H1 (cell line): ENCODE results near the gene SSU72. TPM values are rescaled to one million over a fixed set of nuclear protein-coding genes. Genes with fewer than 3 reads are reported as not detected.

Source experiments
- CTCF ChIA-PET: fragments of 300-600 bp; sonication (Branson Sonifier 250); formaldehyde crosslinking; loops from one replicate; lab custom pipeline; 2021; ENCODE audit not compliant: partially characterized antibody; lab: Charles Lee
- POLR2A ChIA-PET: fragments of 300-600 bp; sonication (Branson Sonifier 250); formaldehyde crosslinking; loops from one replicate; lab custom pipeline; 2021; ENCODE audit warnings: inconsistent platforms; ENCODE audit not compliant: partially characterized antibody; lab: Charles Lee
- DNase-seq, 2 experiments: peaks; one replicate each; pipeline versions ENCODE4 v3.0.0 to v3.0.0-alpha.2; 2010 to 2022; ENCODE audit warnings: low spot score in 2 of 2, low read depth in 1 of 2, mixed read lengths in 1 of 2
- FAIRE-seq: peaks from 2 replicates; lab custom pipeline; 2011; peaks lifted over from hg19 to GRCh38; lab: Jason Lieb, UNC
- H2AFZ ChIP-seq: 2 replicates; pipeline ENCODE4 v1.8.1; 2012; ENCODE audit warnings: low read length, inconsistent platforms
- H2AK5ac ChIP-seq: 2 replicates; pipeline ENCODE4 v1.6.1; 2013; ENCODE audit warnings: low read depth, low read length
- H2BK120ac ChIP-seq: replicated peaks from 2 replicates; pipeline ENCODE3; 2013; ENCODE audit warnings: low read depth, low read length, inconsistent platforms
- H2BK12ac ChIP-seq: 2 replicates; pipeline ENCODE4 v1.6.1; 2013; ENCODE audit warnings: low read depth, low read length
- H2BK15ac ChIP-seq: 2 replicates; pipeline ENCODE4 v1.6.1; 2013; ENCODE audit warnings: low read length
- H2BK20ac ChIP-seq: 2 replicates; pipeline ENCODE4 v1.6.1; 2013; ENCODE audit warnings: low read length
- H2BK5ac ChIP-seq: 2 replicates; pipeline ENCODE4 v1.6.1; 2013; ENCODE audit warnings: low read depth, low read length
- H3K14ac ChIP-seq: 2 replicates; pipeline ENCODE4 v1.6.1; 2013; ENCODE audit warnings: inconsistent platforms; ENCODE audit not compliant: insufficient read length
- H3K18ac ChIP-seq: 2 replicates; pipeline ENCODE4 v1.6.1; 2013; ENCODE audit warnings: low read length; ENCODE audit errors: extremely low read depth
- H3K23ac ChIP-seq: 2 replicates; pipeline ENCODE4 v1.6.1; 2013; ENCODE audit warnings: inconsistent platforms; ENCODE audit not compliant: insufficient read length
- H3K23me2 ChIP-seq: 2 replicates; pipeline ENCODE4 v1.6.1; 2013; ENCODE audit warnings: low read depth, low read length
- H3K27ac ChIP-seq: 2 replicates; pipeline ENCODE4 v1.6.1; 2011; ENCODE audit warnings: low read depth, low read length, inconsistent platforms
- H3K27me3 ChIP-seq, 4 experiments: replicated peaks in 1 of 4; 1 replicate in 1 of 4; 2 replicates in 3 of 4; pipeline versions ENCODE4 v1.6.1 to v1.8.1; 2011 to 2013; ENCODE audit warnings: low read length in 3 of 4, mild to moderate bottlenecking in 3 of 4, inconsistent platforms in 2 of 4, mixed read lengths in 2 of 4, moderate library complexity in 1 of 4; ENCODE audit not compliant: control insufficient read depth in 3 of 4, insufficient read depth in 3 of 4; ENCODE audit errors: extremely low read depth in 1 of 4
- H3K36me3 ChIP-seq, 4 experiments: 2 replicates each; pipeline versions ENCODE4 v1.6.1 to v1.8.1; 2011 to 2013; ENCODE audit warnings: mild to moderate bottlenecking in 4 of 4, low read length in 3 of 4, moderate library complexity in 2 of 4, control low read depth in 1 of 4, inconsistent platforms in 1 of 4; ENCODE audit not compliant: insufficient read depth in 4 of 4, control insufficient read depth in 2 of 4
- H3K4ac ChIP-seq: replicated peaks from 2 replicates; pipeline ENCODE3; 2013; ENCODE audit warnings: low read length, low read depth, mixed read lengths, inconsistent platforms; ENCODE audit not compliant: insufficient read length
- H3K4me1 ChIP-seq, 4 experiments: replicated peaks in 1 of 4; 1 replicate in 1 of 4; 2 replicates in 3 of 4; pipeline versions ENCODE4 v1.6.1 to v1.8.1; 2011 to 2013; ENCODE audit warnings: low read length in 3 of 4, inconsistent platforms in 2 of 4, mixed read lengths in 1 of 4; ENCODE audit not compliant: insufficient read depth in 4 of 4, control insufficient read depth in 3 of 4
- H3K4me2 ChIP-seq, 2 experiments: 2 replicates each; pipeline versions ENCODE4 v1.6.1 to v1.8.1; 2011 to 2013; ENCODE audit warnings: low read depth in 2 of 2, low read length in 2 of 2, control low read depth in 1 of 2, inconsistent platforms in 1 of 2, mild to moderate bottlenecking in 1 of 2; ENCODE audit not compliant: insufficient read depth in 1 of 2
- H3K4me3 ChIP-seq, 4 experiments: fragments of 200-600, 300-600 bp in 1 of 4; sonication (generic), shearing (Covaris generic), sonication (Bioruptor Twin) in 1 of 4; 2 replicates each; pipeline versions ENCODE4 v1.5.1 to v1.8.1; 2011 to 2016; ENCODE audit warnings: low read length in 4 of 4, low read depth in 3 of 4, control low read depth in 2 of 4, inconsistent platforms in 2 of 4, mild to moderate bottlenecking in 2 of 4, mixed read lengths in 1 of 4, moderate library complexity in 1 of 4; ENCODE audit not compliant: insufficient read depth in 2 of 4; ENCODE audit errors: extremely low read depth in 1 of 4
- H3K56ac ChIP-seq: replicated peaks from 2 replicates; pipeline ENCODE3; 2013; ENCODE audit warnings: low read depth, mild to moderate bottlenecking, mixed read lengths, low read length, inconsistent platforms; ENCODE audit not compliant: insufficient read length
- H3K79me1 ChIP-seq: 2 replicates; pipeline ENCODE4 v1.6.1; 2013; ENCODE audit warnings: low read depth, low read length, control low read depth
- H3K79me2 ChIP-seq, 2 experiments: 2 replicates each; pipeline versions ENCODE4 v1.6.1 to v1.8.1; 2012 to 2013; ENCODE audit warnings: low read length in 2 of 2, mild to moderate bottlenecking in 2 of 2, inconsistent platforms in 1 of 2; ENCODE audit not compliant: insufficient read depth in 2 of 2, control insufficient read depth in 1 of 2
- H3K9ac ChIP-seq, 4 experiments: replicated peaks in 1 of 4; 1 replicate in 1 of 4; 2 replicates in 3 of 4; pipeline versions ENCODE4 v1.6.1 to v1.8.1; 2011 to 2013; ENCODE audit warnings: low read depth in 3 of 4, low read length in 3 of 4, control low read depth in 2 of 4, mild to moderate bottlenecking in 2 of 4, moderate library complexity in 2 of 4, inconsistent platforms in 1 of 4; ENCODE audit errors: extremely low read depth in 1 of 4
- H3K9me3 ChIP-seq, 2 experiments: 2 replicates each; pipeline versions ENCODE4 v1.6.1 to v1.8.1; 2012 to 2013; ENCODE audit warnings: mild to moderate bottlenecking in 2 of 2, moderate library complexity in 2 of 2, control low read depth in 1 of 2, inconsistent platforms in 1 of 2, low read depth in 1 of 2, low read length in 1 of 2, mixed read lengths in 1 of 2; ENCODE audit not compliant: insufficient read depth in 2 of 2
- H4K20me1 ChIP-seq, 2 experiments: replicated peaks in 1 of 2; 2 replicates each; pipeline versions ENCODE3 to v1.8.1; 2011 to 2013; ENCODE audit warnings: inconsistent platforms in 2 of 2, low read length in 2 of 2, mild to moderate bottlenecking in 1 of 2; ENCODE audit not compliant: insufficient read depth in 2 of 2, control insufficient read depth in 1 of 2
- H4K5ac ChIP-seq: 2 replicates; pipeline ENCODE4 v1.6.1; 2013; ENCODE audit warnings: low read length, low read depth, mixed read lengths, inconsistent platforms; ENCODE audit not compliant: insufficient read length
- H4K8ac ChIP-seq: 2 replicates; pipeline ENCODE4 v1.8.0; 2013; ENCODE audit warnings: mild to moderate bottlenecking, moderate library complexity, low read length, inconsistent platforms; ENCODE audit not compliant: insufficient read depth; ENCODE audit errors: extremely low read depth
- H4K91ac ChIP-seq: replicated peaks from 2 replicates; pipeline ENCODE3; 2013; ENCODE audit warnings: low read length, mixed read lengths, inconsistent platforms; ENCODE audit not compliant: insufficient read length
- CREB1 ChIP-seq: IDR thresholded peaks from 2 replicates; pipeline ENCODE4 v1.6.1; 2012; ENCODE audit warnings: inconsistent platforms
- KDM5A ChIP-seq: fragments of 200-600 bp; IDR thresholded peaks from 2 replicates; pipeline ENCODE4 v1.7.1; 2012; ENCODE audit warnings: mild to moderate bottlenecking, low read length, inconsistent platforms, mixed read lengths
- MAFK ChIP-seq: IDR thresholded peaks from 2 replicates; pipeline ENCODE4 v1.6.1; 2012; ENCODE audit warnings: low read depth, mild to moderate bottlenecking, improper control_type of control experiment, low read length
- NANOG ChIP-seq: IDR thresholded peaks from 2 replicates; pipeline ENCODE4 v1.6.1; 2011; ENCODE audit warnings: low read length, low read depth, mild to moderate bottlenecking, inconsistent platforms; ENCODE audit not compliant: insufficient read depth, poor library complexity, severe bottlenecking
- PHF8 ChIP-seq: fragments of 200-600 bp; sonication (generic); conservative IDR thresholded peaks from 2 replicates; pipeline ENCODE4 v1.7.1; 2012; ENCODE audit warnings: low read depth, mild to moderate bottlenecking, inconsistent platforms, low read length, moderate library complexity
- POLR2AphosphoS5 ChIP-seq: IDR thresholded peaks from 2 replicates; pipeline ENCODE4 v1.6.1; 2011; ENCODE audit warnings: low read depth, low read length
- RBBP5 ChIP-seq: IDR thresholded peaks from 2 replicates; pipeline ENCODE4 v1.7.1; 2012; ENCODE audit warnings: low read depth, mild to moderate bottlenecking, inconsistent platforms, low read length, moderate library complexity, borderline replicate concordance
- RXRA ChIP-seq: IDR thresholded peaks from 2 replicates; pipeline ENCODE4 v1.6.1; 2011; ENCODE audit warnings: low read depth, mild to moderate bottlenecking, low read length, moderate library complexity; ENCODE audit not compliant: insufficient read depth
- SP2 ChIP-seq: IDR thresholded peaks from 2 replicates; pipeline ENCODE4 v1.6.1; 2012; ENCODE audit warnings: mild to moderate bottlenecking, low read length, inconsistent platforms
- TAF1 ChIP-seq: IDR thresholded peaks from 2 replicates; pipeline ENCODE4 v1.6.1; 2011; ENCODE audit warnings: mild to moderate bottlenecking, low read depth, low read length
- TCF12 ChIP-seq: IDR thresholded peaks from 2 replicates; pipeline ENCODE4 v1.6.1; 2011; ENCODE audit warnings: low read depth, mild to moderate bottlenecking, low read length
- ZNF274 ChIP-seq: IDR thresholded peaks from 2 replicates; pipeline ENCODE4 v1.7.0; 2012; ENCODE audit warnings: low read length, borderline replicate concordance; ENCODE audit errors: extremely low read depth
- WGBS, 2 experiments: shearing (Covaris generic) in 1 of 2; methylation state at CpG; one replicate each; pipeline versions ENCODE4 v1.1.6 to v1.1.7; 2013 to 2015; ENCODE audit warnings: low lambda C conversion rate in 2 of 2, mixed read lengths in 2 of 2, inconsistent platforms in 1 of 2, low coverage in 1 of 2, missing lambda C conversion rate in 1 of 2; ENCODE audit not compliant: insufficient replicate concordance in 2 of 2, insufficient coverage in 1 of 2, insufficient read length in 1 of 2; ENCODE audit errors: extremely low coverage in 1 of 2, missing lambda C conversion rate in 1 of 2; 5-methylcytosine and 5-hydroxymethylcytosine counted together
- polyA plus RNA-seq, 7 experiments: library from polyadenylated mRNA; depleted of rRNA in 3 of 7; stranded (reverse) in 5 of 7; unstranded in 2 of 7; fragments of >200 nt in 5 of 7; fragments of 200-250 nt in 2 of 7; gene quantifications; 1 replicate in 5 of 7; 2 replicates in 1 of 7; 4 replicates in 1 of 7; pipeline versions ENCODE4 v1.2.1 to v1.2.3, GENCODE V29; 2011 to 2013; ENCODE audit warnings: missing spikeins in 2 of 7, mixed read lengths in 2 of 7
- total RNA-seq: library from RNA; stranded (reverse); fragmentation: NEBNext Ultra II Directional; extraction: Animal tissue kit (Norgen Biotek cat#: 25700); gene quantifications from 2 replicates; pipeline ENCODE4 v1.2.1, GENCODE V29; 2021
- TF ChIP-seq, protein P1 (sequence below): IDR thresholded peaks from 2 replicates; pipeline ENCODE4 v1.6.1; 2012; ENCODE audit warnings: inconsistent platforms

The SSU72 gene
- total and polyA plus RNA-seq, 2 of the 8 experiments (the other 6 are each of a cell fraction or from before 2014, with no cell fraction given): 110 to 165 TPM

DNA sequence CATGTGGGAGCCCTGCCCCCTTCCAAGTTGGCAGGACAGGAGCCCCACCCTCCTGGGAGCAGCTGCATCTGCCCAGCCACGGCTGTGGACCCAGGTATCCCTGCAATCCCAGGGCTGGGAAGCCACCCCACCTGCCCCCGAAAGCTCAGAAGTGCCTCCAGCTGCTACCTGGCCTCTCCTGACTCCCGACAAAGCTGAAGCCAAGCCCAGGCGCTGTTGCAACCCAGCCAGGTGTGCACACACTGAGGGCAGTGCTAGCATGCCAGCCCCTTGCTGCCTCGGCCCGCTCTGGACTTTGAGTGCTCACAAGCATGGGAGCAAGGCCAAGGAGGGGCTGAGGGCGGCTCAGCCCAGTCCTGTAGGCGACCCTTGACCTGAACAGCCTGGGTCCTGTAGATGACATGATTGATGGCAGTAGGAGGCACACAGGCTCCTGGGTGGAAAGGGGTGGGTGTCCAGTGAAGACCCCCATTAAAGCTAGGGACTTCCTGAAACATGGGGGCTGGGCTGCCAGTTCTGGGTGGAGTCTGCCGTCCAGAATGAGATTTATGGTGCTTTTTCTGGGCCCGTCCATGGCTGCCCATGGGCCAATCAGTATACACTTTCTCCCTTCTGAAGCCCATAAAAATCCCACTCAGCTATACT lies 2.8 kb upstream of the SSU72 start:
- FAIRE-seq: no peak
- H2BK20ac ChIP-seq: no peak overlapping the region
- no peak for DNase-seq
- H3K56ac ChIP-seq: no peak overlapping the region
- POLR2A ChIA-PET: interaction anchor here (0.9 to 2.1 kb wide), 9 partner anchors 9 to 202 kb away, joined by 3 to 10 read pairs (median 5); partner anchors contain the start of gene MIB2
- no peak overlapping the region for H3K4me3 ChIP-seq
- H2BK5ac ChIP-seq: no peak overlapping the region
- no peak overlapping the region for H3K9ac ChIP-seq
- no peak overlapping the region for H4K5ac ChIP-seq
- no peak overlapping the region for H3K4ac ChIP-seq
- 72% methylated on average over 10 of the region's 10 CpGs; no CpG with 5 or more reads in 1 of the 2 experiments for WGBS, 2 experiments
- H4K20me1 ChIP-seq: no peaks in the 10 kb centered on the region
- no peak overlapping the region for H2BK15ac ChIP-seq
- no peak overlapping the region for H3K23ac ChIP-seq
- no peak overlapping the region for H4K8ac ChIP-seq
- no peaks in the 10 kb centered on the region for H3K79me1 ChIP-seq
- peaks cover 8% of the 10 kb centered on the region; the same call in 1 of the 2 replicates for H3K23me2 ChIP-seq
- H3K79me2 ChIP-seq: peaks cover 13 to 19% of the 10 kb centered on the region in 2 experiments
- H3K4me2 ChIP-seq: no peak overlapping the region
- no peak overlapping the region for H2AK5ac ChIP-seq
- no peaks in the 10 kb centered on the region for H3K9me3 ChIP-seq
- CTCF ChIA-PET: interaction anchor here (0.6 to 2.8 kb wide), 9 partner anchors 9 to 576 kb away, joined by 3 to 15 read pairs (median 4); no protein-coding TSS in a partner anchor
- H2BK12ac ChIP-seq: no peak overlapping the region
- H2BK120ac ChIP-seq: no peak overlapping the region
- no peak overlapping the region for H3K18ac ChIP-seq
- H3K27ac ChIP-seq: no peak overlapping the region
- peaks cover 0 to 5% (median 0%) of the 10 kb centered on the region in 4 experiments; a peak in 1 of 8 replicates for H3K36me3 ChIP-seq
- H3K4me1 ChIP-seq: peaks cover 0 to 2% (median 0%) of the 10 kb centered on the region in 4 experiments; a peak in 1 of 7 replicates
- H2AFZ ChIP-seq: no peak overlapping the region
- H3K14ac ChIP-seq: no peak overlapping the region
- H3K27me3 ChIP-seq: no peaks in the 10 kb centered on the region; a peak in 1 of 7 replicates
- no peak overlapping the region for H4K91ac ChIP-seq
- TF ChIP-seq ZNF274: no peak
- no peak for TF ChIP-seq TCF12
- no peak for TF ChIP-seq NANOG
- TF ChIP-seq RXRA: no peak
- TF ChIP-seq RBBP5: no peak
- TF ChIP-seq SP2: no peak
- no peak for TF ChIP-seq CREB1
- TF ChIP-seq PHF8: no peak
- no peak for TF ChIP-seq POLR2AphosphoS5
- no peak for TF ChIP-seq KDM5A
- TF ChIP-seq, protein P1, sequence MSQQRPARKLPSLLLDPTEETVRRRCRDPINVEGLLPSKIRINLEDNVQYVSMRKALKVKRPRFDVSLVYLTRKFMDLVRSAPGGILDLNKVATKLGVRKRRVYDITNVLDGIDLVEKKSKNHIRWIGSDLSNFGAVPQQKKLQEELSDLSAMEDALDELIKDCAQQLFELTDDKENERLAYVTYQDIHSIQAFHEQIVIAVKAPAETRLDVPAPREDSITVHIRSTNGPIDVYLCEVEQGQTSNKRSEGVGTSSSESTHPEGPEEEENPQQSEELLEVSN: no peak
- no peak for TF ChIP-seq TAF1
- TF ChIP-seq MAFK: no peak
